ENCODE data around the gene ETV5. TPM values are rescaled to one million over a fixed set of nuclear protein-coding genes. Genes with fewer than 3 reads are reported as not detected.

ETV5 gene
- total RNA-seq, 1 donor: 42.3 TPM

- Histone ChIP-seq H3K4me3 (ENCODE audit: insufficient read depth, low read length) (no peak overlapping the region), H3K4me1 (ENCODE audit: insufficient read depth, low read length) (no peaks in the 10 kb centered on the region), H3K4me2 (ENCODE audit: insufficient read depth, low read length) (no peak overlapping the region), H3K36me3 (ENCODE audit: insufficient read depth, low read length) (no peaks in the 10 kb centered on the region), H3K9me3 (ENCODE audit: low read depth, low read length) (no peaks in the 10 kb centered on the region), H3K79me2 (ENCODE audit: insufficient read depth, low read length) (no peaks in the 10 kb centered on the region), H4K20me1 (ENCODE audit: insufficient read depth, low read length) (no peaks in the 10 kb centered on the region), H3K27me3 (ENCODE audit: insufficient read depth, low read length) (peaks cover 30% of the 10 kb centered on the region), H3K27ac (ENCODE audit: low read depth, low read length) (no peak overlapping the region), H2AFZ (ENCODE audit: low read length) (no peak overlapping the region)
- no peak for DNase-seq (ENCODE audit: insufficient read length, low spot score, missing footprints)
- TF ChIP-seq CTCF (IDR thresholded peaks at IDR 0.05; ENCODE audit: extremely low read depth, low read depth, low read length): no peak
These were observed 10.6 kb upstream of the ETV5 start for GRCh38 chr3:186119499-186119898.

GRCh38 chr3:186118692-186119091 is 9.8 kb upstream of the ETV5 start:
- Histone ChIP-seq H3K27ac (ENCODE audit: low read depth, low read length) (no peak overlapping the region), H3K36me3 (ENCODE audit: insufficient read depth, low read length) (no peaks in the 10 kb centered on the region), H3K9me3 (ENCODE audit: low read depth, low read length) (no peaks in the 10 kb centered on the region), H3K4me3 (ENCODE audit: insufficient read depth, low read length) (no peak overlapping the region), H3K4me1 (ENCODE audit: insufficient read depth, low read length) (no peaks in the 10 kb centered on the region), H4K20me1 (ENCODE audit: insufficient read depth, low read length) (no peaks in the 10 kb centered on the region), H3K79me2 (ENCODE audit: insufficient read depth, low read length) (no peaks in the 10 kb centered on the region), H3K4me2 (ENCODE audit: insufficient read depth, low read length) (no peak overlapping the region), H2AFZ (ENCODE audit: low read length) (no peak overlapping the region), H3K27me3 (ENCODE audit: insufficient read depth, low read length) (peaks cover 36% of the 10 kb centered on the region)
- DNase-seq (ENCODE audit: insufficient read length, low spot score, missing footprints): no peak
- TF ChIP-seq CTCF (IDR thresholded peaks at IDR 0.05; ENCODE audit: extremely low read depth, low read depth, low read length): no peak

GRCh38 chr3:186117521-186118134 is 8.7 kb upstream of the ETV5 start:
- no peaks in the 10 kb centered on the region for H3K36me3 ChIP-seq (ENCODE audit: insufficient read depth, low read length)
- H4K20me1 ChIP-seq (ENCODE audit: insufficient read depth, low read length): no peaks in the 10 kb centered on the region
- H3K27me3 ChIP-seq (ENCODE audit: insufficient read depth, low read length): peaks cover 33% of the 10 kb centered on the region
- no peak for TF ChIP-seq CTCF (IDR thresholded peaks at IDR 0.05; ENCODE audit: extremely low read depth, low read depth, low read length)
- H2AFZ ChIP-seq (ENCODE audit: low read length): no peak overlapping the region
- no peak overlapping the region for H3K4me2 ChIP-seq (ENCODE audit: insufficient read depth, low read length)
- no peak for DNase-seq (ENCODE audit: insufficient read length, low spot score, missing footprints)
- H3K27ac ChIP-seq (ENCODE audit: low read depth, low read length): no peak overlapping the region
- no peaks in the 10 kb centered on the region for H3K4me1 ChIP-seq (ENCODE audit: insufficient read depth, low read length)
- H3K79me2 ChIP-seq (ENCODE audit: insufficient read depth, low read length): no peaks in the 10 kb centered on the region
- H3K9me3 ChIP-seq (ENCODE audit: low read depth, low read length): no peaks in the 10 kb centered on the region
- no peak overlapping the region for H3K4me3 ChIP-seq (ENCODE audit: insufficient read depth, low read length)

- H3K4me1 ChIP-seq (ENCODE audit: insufficient read depth, low read length): peaks cover 4% of the 10 kb centered on the region
- no peak for TF ChIP-seq CTCF (IDR thresholded peaks at IDR 0.05; ENCODE audit: extremely low read depth, low read depth, low read length)
- no peak overlapping the region for H3K4me2 ChIP-seq (ENCODE audit: insufficient read depth, low read length)
- no peaks in the 10 kb centered on the region for H3K79me2 ChIP-seq (ENCODE audit: insufficient read depth, low read length)
- no peaks in the 10 kb centered on the region for H3K36me3 ChIP-seq (ENCODE audit: insufficient read depth, low read length)
- no peak overlapping the region for H3K27ac ChIP-seq (ENCODE audit: low read depth, low read length)
- no peaks in the 10 kb centered on the region for H3K9me3 ChIP-seq (ENCODE audit: low read depth, low read length)
- no peak overlapping the region for H3K4me3 ChIP-seq (ENCODE audit: insufficient read depth, low read length)
- peaks cover 29% of the 10 kb centered on the region for H3K27me3 ChIP-seq (ENCODE audit: insufficient read depth, low read length)
- no peak for DNase-seq (ENCODE audit: insufficient read length, low spot score, missing footprints)
- H4K20me1 ChIP-seq (ENCODE audit: insufficient read depth, low read length): no peaks in the 10 kb centered on the region
- H2AFZ ChIP-seq (ENCODE audit: low read length): no peak overlapping the region
These were observed 6.5 kb upstream of the ETV5 start for GRCh38 chr3:186115239-186115996.

Data from osteoblast (primary cell).